Amniotic stem cell (primary cell): ENCODE results near the gene AGTPBP1.
"Not testable (repeated sequence)": the region's sequence is repeated elsewhere in the genome, so short reads cannot be mapped to it uniquely, and the experiment has no call there.

ENCODE experiments used
- DNase-seq: peaks from one replicate; lab custom pipeline; 2025; lab: John Stamatoyannopoulos, UW

AGTPBP1 gene

GRCh38 chr9:85719411-85719810 is 22.3 kb downstream of the AGTPBP1 start:
- not testable (repeated sequence) for DNase-seq

GRCh38 chr9:85717818-85718217 is 23.9 kb downstream of the AGTPBP1 start:
- not testable (repeated sequence) for DNase-seq

- no peak for DNase-seq
Observed at GRCh38 chr9:85717220-85717619, 24.5 kb downstream of the AGTPBP1 start.

- DNase-seq: no peak
Observed at GRCh38 chr9:85716031-85716877, 25.5 kb downstream of the AGTPBP1 start.

- no peak for DNase-seq
Observed at GRCh38 chr9:85715587-85715986, 26.2 kb downstream of the AGTPBP1 start.

GRCh38 chr9:85713897-85714296 is 27.9 kb downstream of the AGTPBP1 start:
- DNase-seq: no peak

- DNase-seq: no peak
Observed at GRCh38 chr9:85704744-85705143, 37.0 kb downstream of the AGTPBP1 start.

GRCh38 chr9:85703398-85703797 is 38.4 kb downstream of the AGTPBP1 start:
- no peak for DNase-seq

- DNase-seq: no peak
Observed at GRCh38 chr9:85702726-85703289, 38.9 kb downstream of the AGTPBP1 start.

GRCh38 chr9:85702191-85702590 is 39.6 kb downstream of the AGTPBP1 start:
- no peak for DNase-seq

GRCh38 chr9:85700330-85700729 is 41.4 kb downstream of the AGTPBP1 start:
- DNase-seq: no peak

- DNase-seq: no peak
Observed at GRCh38 chr9:85688361-85688760, 53.4 kb downstream of the AGTPBP1 start.

- no peak for DNase-seq
Observed at GRCh38 chr9:85685081-85685480, 56.7 kb downstream of the AGTPBP1 start.

GRCh38 chr9:85676790-85677189 is 65.0 kb downstream of the AGTPBP1 start:
- DNase-seq: no peak

- DNase-seq: no peak
Observed at GRCh38 chr9:85667374-85667773, 74.4 kb downstream of the AGTPBP1 start.

GRCh38 chr9:85666086-85666485 is 75.7 kb downstream of the AGTPBP1 start:
- no peak for DNase-seq

- DNase-seq: no peak
Observed at GRCh38 chr9:85662573-85662972, 79.2 kb downstream of the AGTPBP1 start.

- no peak for DNase-seq
Observed at GRCh38 chr9:85658716-85659115, 83.0 kb downstream of the AGTPBP1 start.

- DNase-seq: no peak
Observed at GRCh38 chr9:85653153-85653552, 88.6 kb downstream of the AGTPBP1 start.

GRCh38 chr9:85647571-85647970 is 94.2 kb downstream of the AGTPBP1 start:
- no peak for DNase-seq

- DNase-seq: no peak
Observed at GRCh38 chr9:85645909-85646627, 95.7 kb downstream of the AGTPBP1 start.

GRCh38 chr9:85640425-85640824 is 101.3 kb downstream of the AGTPBP1 start:
- DNase-seq: no peak

GRCh38 chr9:85639675-85640186 is 102.0 kb downstream of the AGTPBP1 start:
- no peak for DNase-seq
